VCaP (cell line): ENCODE measurements around the gene PSMG4.
A peak's percentile ranks its signal among the peaks of the same experiment; 100 is the strongest.

Source experiments
- H3K27ac ChIP-seq: fragments of 450-650 bp; 2 replicates; pipeline ENCODE4 v1.5.1; 2017
- CTCF ChIP-seq: fragments of 450-650 bp; conservative IDR thresholded peaks from 2 replicates; pipeline ENCODE4 v1.5.1; 2017; ENCODE audit warnings: mild to moderate bottlenecking, moderate library complexity

The PSMG4 gene

GRCh38 chr6:3227363-3228045 lies 31.2 kb upstream of the PSMG4 start, which contains the start of gene TUBB2B:
TSS of gene TUBB2B (minus strand) at chr6:3227653. CDS start at chr6:3227543, 110 bp downstream.
- H3K27ac ChIP-seq = peak within 1 kb of the TSS; percentile 38; the same call in 1 of the 2 replicates
- no peak for TF ChIP-seq CTCF

GRCh38 chr6:3228046-3228671 lies 30.6 kb upstream of the PSMG4 start:
- H3K27ac ChIP-seq = peak overlapping the region; percentile 38; the same call in 1 of the 2 replicates
- TF ChIP-seq CTCF = no peak

GRCh38 chr6:3228771-3229565 lies 29.8 kb upstream of the PSMG4 start:
- H3K27ac ChIP-seq = no peak overlapping the region
- TF ChIP-seq CTCF = no peak

GRCh38 chr6:3229566-3230178 lies 29.1 kb upstream of the PSMG4 start:
- no peak for TF ChIP-seq CTCF
- no peak overlapping the region for H3K27ac ChIP-seq

- no peak for TF ChIP-seq CTCF
- H3K27ac ChIP-seq = no peak overlapping the region
Measured at GRCh38 chr6:3230256-3230882, 28.4 kb upstream of the PSMG4 start.

- TF ChIP-seq CTCF = no peak
- no peak overlapping the region for H3K27ac ChIP-seq
Measured at GRCh38 chr6:3230900-3231246, 27.9 kb upstream of the PSMG4 start.
